Middle frontal gyrus (tissue), 1 donor: ENCODE results near the gene C1orf56.

Experiments
- DNase-seq: peaks from one replicate; pipeline ENCODE4 v3.0.0-alpha.2; 2015; ENCODE audit warnings: low spot score; ENCODE audit errors: extremely low spot score

Gene C1orf56

GRCh38 chr1:151024540-151025146, 22.9 kb upstream of the C1orf56 start:
- DNase-seq: no peak

DNA sequence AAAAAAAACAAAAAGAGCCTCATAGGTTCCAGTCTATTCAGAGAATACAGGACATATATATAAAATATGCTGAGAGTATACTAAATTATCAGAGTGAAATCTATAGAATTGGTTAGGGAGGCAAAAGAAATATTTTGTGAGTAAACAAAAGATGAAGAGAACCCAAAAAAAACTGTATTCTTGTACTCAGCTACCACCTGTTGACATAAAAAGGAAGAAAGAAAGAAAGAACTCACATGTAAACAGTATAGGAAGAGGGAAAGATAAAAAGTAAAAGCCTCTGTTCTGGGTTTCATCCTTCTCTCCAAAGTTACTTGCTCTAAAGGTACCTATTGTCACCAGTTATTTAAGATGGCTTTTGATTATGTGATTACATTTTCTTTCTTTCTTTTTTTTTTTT, 21.1 kb upstream of the C1orf56 start:
- DNase-seq: no peak

DNA sequence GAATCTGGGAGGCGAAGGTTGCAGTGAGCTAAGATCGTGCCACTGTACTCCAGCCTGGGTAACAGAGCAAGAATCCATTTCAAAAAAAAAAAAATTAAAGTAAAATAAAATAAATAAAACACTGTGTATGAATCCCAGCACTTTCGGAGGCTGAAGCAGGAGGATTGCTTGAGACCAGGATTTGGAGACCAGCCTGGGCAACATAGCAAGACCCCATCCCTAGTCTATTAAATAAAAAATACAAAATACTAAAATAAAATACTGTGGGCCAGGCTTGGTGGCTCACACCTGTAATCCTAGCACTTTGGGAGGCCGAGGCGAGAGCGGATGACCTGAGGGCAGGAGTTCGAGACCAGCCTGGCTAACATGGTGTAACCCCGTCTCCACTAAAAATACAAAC, 15.4 kb upstream of the C1orf56 start:
- no peak for DNase-seq

- DNase-seq: no peak
Measured at GRCh38 chr1:151035167-151035566, 12.4 kb upstream of the C1orf56 start.

DNA sequence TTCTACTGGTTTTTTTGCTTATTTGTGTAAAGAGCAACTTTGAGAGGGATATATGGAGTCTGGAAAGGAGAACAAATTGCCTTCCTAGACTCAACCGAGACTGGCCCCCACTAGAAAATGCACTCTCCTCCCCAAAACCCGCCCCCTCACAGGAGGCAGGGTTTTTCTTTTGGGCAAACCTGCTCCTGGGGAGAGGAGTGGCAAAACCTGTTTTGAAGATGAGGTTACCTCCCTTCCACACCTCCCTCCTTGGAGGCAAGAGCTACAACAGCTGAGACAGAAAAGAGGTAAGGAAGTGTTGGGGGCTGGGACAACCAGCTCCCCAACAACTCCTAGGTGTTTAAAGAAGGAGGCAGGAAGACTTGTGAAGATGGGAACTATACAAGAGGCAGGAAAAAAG, 11.2 kb upstream of the C1orf56 start, which contains the start of gene BNIPL:
TSS of gene BNIPL (plus strand) at position 231 of the 400 bp plus-strand sequence. CDS start at position 371, 140 bp downstream.
- DNase-seq: no peak

DNA sequence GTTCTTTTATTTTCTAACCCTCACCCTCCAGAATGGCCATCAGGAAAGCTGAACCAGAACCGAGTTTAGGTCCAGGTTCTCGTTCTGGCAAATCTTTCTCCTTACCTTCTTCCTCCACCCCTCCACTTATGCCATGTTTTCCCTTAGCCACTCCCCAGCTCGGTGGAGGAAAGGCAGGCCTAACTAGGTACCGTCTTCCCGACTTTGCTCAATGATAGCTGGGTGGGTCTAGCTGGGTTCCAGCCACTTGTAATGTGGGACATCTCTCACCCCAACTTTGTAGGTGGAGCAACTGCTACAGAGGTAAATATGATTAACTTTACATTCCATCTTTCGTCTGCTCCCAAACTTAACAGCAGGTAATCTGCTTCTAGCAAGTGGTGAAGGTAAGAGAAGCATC, 10.5 kb upstream of the C1orf56 start:
- no peak for DNase-seq

DNA sequence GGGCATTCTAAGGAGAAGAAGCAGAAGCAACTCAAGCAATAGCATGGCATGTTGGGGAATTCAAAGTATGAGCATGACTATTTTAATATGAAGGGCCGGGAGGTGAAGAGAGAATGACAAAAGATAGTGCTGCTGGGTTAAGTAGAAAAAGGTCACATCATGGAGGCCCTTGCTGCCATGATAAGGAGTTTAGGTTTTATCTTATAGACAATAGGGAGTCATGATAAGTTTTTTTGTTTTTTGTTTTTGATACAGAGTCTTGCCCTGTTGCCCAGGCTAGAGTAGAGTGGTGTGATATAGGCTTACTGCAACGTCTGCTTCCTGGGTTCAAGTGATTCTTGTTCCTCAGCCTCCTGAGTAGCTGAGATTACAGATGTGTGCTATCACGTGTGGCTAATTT, 8.0 kb upstream of the C1orf56 start:
- DNase-seq: no peak

DNA sequence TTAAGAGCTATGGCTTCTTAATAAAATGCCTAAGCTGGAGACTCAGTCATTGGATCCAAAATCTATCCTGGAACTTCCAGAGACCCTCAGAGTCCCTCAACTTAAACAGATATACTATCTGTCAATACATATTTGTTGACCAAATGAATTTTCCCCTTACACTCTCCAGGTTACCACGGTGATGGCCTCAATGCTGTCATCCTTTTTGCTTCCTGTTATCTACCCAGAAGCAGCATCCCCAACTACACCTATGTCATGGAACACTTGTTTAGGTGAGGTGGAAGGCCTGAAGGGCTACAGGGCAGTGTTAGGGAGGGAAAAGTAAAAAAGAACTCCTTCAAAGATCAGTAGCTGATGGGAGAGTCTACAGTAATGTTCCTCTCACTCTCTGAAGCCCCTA, 4.4 kb upstream of the C1orf56 start:
- DNase-seq: no peak

GRCh38 chr1:151047925-151048644, 534 bp downstream of the C1orf56 start:
- DNase-seq: no peak

DNA sequence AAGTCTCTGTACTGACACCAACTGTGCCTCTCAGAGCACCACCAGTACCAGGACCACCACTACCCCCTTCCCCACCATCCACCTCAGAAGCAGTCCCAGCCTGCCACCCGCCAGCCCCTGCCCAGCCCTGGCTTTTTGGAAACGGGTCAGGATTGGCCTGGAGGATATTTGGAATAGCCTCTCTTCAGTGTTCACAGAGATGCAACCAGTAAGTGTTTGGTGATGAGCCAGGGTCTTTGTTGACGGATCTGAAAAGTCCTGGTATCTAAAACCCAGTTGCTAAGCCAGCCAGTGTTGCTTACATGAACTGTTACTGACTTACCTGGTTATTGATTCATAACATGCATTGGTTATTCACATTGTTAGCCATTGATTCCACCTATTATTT, 1.1 kb downstream of the C1orf56 start:
- DNase-seq: no peak

DNA sequence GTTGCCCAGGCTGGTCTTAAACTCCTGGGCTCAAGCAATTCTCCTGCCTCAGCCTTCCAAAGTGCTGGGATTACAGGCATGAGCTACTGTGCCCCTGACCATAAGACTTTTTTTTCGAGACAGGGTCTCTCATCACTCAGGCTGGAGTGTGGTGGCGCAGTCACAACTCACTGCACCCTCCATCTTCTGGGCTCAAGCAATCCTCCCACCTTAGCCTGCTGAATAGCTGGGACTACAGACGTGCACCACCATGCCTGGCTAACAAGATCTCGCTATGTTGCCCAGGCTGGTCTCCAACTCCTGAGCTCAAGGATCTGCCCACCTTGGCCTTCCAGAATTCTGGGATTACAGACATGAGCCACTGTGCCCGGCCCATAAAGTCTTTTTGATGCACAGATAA, 1.9 kb downstream of the C1orf56 start:
- DNase-seq: no peak

GRCh38 chr1:151050051-151050688, 2.6 kb downstream of the C1orf56 start:
- no peak for DNase-seq

DNA sequence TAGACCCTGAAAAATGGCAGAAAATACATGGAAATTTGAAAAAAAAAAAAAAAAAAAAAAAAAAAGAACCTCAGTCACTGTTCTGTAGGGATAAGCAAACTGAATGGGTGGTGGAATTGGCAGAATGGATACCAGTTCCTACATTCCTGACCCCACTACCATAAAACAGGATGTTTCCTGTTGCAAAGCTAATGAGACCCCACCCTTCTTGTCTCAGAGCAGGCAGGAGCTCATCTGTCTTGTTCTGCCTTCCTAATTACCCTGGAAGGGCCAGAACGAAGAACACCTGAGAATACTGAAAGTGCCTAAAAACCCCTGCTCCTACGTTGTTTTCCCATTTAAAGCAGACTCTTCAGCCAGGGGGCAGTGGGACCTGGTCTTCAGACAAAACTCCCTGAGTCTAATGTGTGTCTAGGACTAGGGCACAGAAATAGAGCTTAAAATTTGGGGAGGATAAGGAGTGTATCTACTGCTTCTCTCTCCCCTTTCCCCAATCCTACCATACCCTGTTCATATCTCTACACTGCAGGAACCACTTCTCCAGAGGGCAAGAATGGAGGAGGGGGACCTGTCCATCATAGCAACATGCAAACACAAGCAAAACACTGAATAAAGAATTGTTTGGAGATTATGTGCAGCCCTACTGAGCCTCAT, 3.9 kb downstream of the C1orf56 start:
- no peak for DNase-seq

GRCh38 chr1:151054971-151055547, 7.5 kb downstream of the C1orf56 start:
- DNase-seq: no peak

GRCh38 chr1:151055581-151055980, 8.0 kb downstream of the C1orf56 start:
- no peak for DNase-seq

DNA sequence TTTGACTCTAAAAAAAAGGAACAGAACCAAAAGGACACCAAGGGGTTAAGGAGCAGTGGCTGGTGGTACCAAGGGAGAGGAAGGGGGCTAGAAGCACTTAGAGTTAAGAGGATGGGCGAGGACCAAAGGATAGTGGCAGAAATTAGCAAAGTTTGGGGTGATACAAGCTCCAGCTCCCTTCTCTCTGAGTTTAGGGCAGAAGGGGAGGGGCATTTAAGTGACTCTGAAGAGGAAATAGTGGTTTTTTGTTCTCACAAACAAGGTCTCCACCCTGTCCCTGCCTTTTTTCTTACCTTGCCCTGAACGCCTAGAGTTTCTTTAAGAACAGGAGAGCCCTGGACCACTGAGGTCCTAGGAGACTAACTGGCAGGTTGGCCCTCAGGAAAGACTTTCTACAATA, 8.6 kb downstream of the C1orf56 start:
- DNase-seq: no peak

DNA sequence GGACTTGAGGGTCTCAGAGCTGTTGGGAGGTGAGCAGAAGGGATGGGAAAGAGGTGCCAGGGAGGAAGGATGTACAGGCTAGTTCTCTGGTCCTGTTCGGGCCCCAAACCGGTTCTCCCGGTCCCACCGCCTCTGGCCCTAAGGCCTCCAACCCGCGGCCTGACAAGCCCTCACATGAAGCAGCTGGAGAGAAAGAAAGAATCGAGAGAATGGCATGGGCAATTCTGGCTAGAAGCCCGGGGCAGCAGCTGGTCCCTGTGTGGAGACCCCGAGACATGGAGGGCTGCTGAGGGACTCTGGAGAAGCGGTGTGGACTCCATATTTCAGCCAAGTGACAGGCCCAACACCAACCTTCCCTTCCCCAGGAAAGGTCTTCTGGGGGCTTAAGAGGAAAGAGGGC, 11.1 kb downstream of the C1orf56 start:
- DNase-seq: no peak

GRCh38 chr1:151059109-151060006, 11.8 kb downstream of the C1orf56 start, which contains the start of gene CDC42SE1:
CDC42SE1 (minus strand) TSS chr1:151059622; CDS start chr1:151055730, 3,892 bp downstream.
- DNase-seq: peak; percentile 72

DNA sequence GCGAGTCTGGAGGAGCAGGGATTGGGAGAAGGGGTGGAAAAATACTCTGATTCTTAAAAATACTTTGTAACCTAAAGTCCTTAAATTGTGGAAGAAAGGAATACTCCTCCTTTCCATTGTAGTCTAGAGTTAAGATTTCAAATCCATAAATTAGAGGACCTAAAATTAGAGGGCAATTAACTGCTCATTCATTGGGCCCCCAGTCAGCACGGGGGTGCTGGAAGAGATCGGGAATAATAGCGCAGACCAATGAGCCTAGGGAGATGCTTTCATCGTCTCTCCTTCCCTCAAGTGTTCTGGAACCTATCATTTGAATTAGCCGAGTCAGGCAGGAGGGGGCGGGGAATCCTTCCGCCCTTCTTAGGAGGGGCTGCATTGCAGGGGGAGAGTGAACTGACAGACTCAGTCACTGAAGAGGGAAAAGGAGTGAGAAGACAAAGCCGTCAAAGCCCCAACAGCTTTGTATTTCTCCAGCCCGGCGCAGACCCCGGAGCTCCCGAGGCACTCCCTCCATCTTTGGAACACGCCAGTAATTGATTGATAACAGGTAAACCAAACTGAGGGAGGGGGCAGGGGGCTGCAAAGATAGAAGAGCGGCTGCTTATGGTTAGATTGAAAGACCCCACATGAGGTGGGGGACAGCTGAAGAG, 12.6 kb downstream of the C1orf56 start, which contains the start of gene MLLT11:
TSS of gene MLLT11 (plus strand) at position 391 of the 650 bp plus-strand sequence. CDS start 6,828 bp downstream, outside the sequence.
- DNase-seq: no peak
